ENCODE data around the gene JPT1. TPM values are rescaled to one million over a fixed set of nuclear protein-coding genes. Genes with fewer than 3 reads are reported as not detected.

JPT1 gene
- 55.7 and 168 TPM in 2 replicates for total RNA-seq

GRCh38 chr17:75154195-75155106, at the start of gene JPT1:
JPT1 (minus strand) TSS chr17:75154512; CDS start chr17:75154397, 115 bp downstream.

GRCh38 chr17:75182569-75183436, 28.5 kb upstream of the JPT1 start, which contains the start of gene SUMO2:
SUMO2 (minus strand) TSS chr17:75182959; CDS start chr17:75182834, 125 bp downstream.

GRCh38 chr17:75131278-75132017, 22.9 kb downstream of the JPT1 start, which contains the start of gene NT5C:
NT5C (minus strand) TSS chr17:75131742; CDS start chr17:75131707, 35 bp downstream.

GRCh38 chr17:75109407-75110233, 44.7 kb downstream of the JPT1 start, which contains the start of gene ARMC7:
ARMC7 (plus strand) TSS chr17:75109969; CDS start chr17:75110289, 320 bp downstream.

GRCh38 chr17:75087558-75088453, 66.5 kb downstream of the JPT1 start, which contains the start of gene SLC16A5:
SLC16A5 (plus strand) TSS chr17:75087954; CDS start chr17:75093637, 5,683 bp downstream.

Other genes starting within 250 kb of the JPT1 start
- gene USH1G, start 231.3 kb downstream of the JPT1 start, total RNA-seq: under 0.01 TPM in 2 replicates
- not detected in 2 replicates for gene OTOP2, start 230.2 kb downstream of the JPT1 start, total RNA-seq
- not detected in 2 replicates for gene OTOP3, start 218.6 kb downstream of the JPT1 start, total RNA-seq
- 0.29 and 0.66 TPM in 2 replicates for gene HID1, start 181.8 kb downstream of the JPT1 start, total RNA-seq
- gene CDR2L, start 166.9 kb downstream of the JPT1 start, total RNA-seq: 12.7 and 21.2 TPM in 2 replicates
- 22.8 and 46.1 TPM in 2 replicates for gene MRPL58, start 141.8 kb downstream of the JPT1 start, total RNA-seq
- 279 and 530 TPM in 2 replicates for gene ATP5PD, start 107.5 kb downstream of the JPT1 start, total RNA-seq
- 20.5 and 27.3 TPM in 2 replicates for gene KCTD2, start 107.3 kb downstream of the JPT1 start, total RNA-seq
- 9.2 and 27.8 TPM in 2 replicates for gene SLC16A5, start 66.6 kb downstream of the JPT1 start, total RNA-seq
- 2.9 and 5.3 TPM in 2 replicates for gene ARMC7, start 44.5 kb downstream of the JPT1 start, total RNA-seq
- 32.1 and 80.4 TPM in 2 replicates for gene NT5C, start 22.8 kb downstream of the JPT1 start, total RNA-seq
- gene SUMO2, start 28.4 kb upstream of the JPT1 start, total RNA-seq: 113 and 134 TPM in 2 replicates
- gene NUP85, start 51.2 kb upstream of the JPT1 start, total RNA-seq: 18.9 and 35.2 TPM in 2 replicates
- 16.9 and 18.5 TPM in 2 replicates for gene GGA3, start 107.1 kb upstream of the JPT1 start, total RNA-seq
- 41.2 and 49.6 TPM in 2 replicates for gene MRPS7, start 107.4 kb upstream of the JPT1 start, total RNA-seq
- gene MIF4GD, start 116.7 kb upstream of the JPT1 start, total RNA-seq: 5.8 and 6.9 TPM in 2 replicates
- 5.3 and 5.5 TPM in 2 replicates for gene SLC25A19, start 134.9 kb upstream of the JPT1 start, total RNA-seq